ENCODE data around the gene TWIST2.

DNA sequence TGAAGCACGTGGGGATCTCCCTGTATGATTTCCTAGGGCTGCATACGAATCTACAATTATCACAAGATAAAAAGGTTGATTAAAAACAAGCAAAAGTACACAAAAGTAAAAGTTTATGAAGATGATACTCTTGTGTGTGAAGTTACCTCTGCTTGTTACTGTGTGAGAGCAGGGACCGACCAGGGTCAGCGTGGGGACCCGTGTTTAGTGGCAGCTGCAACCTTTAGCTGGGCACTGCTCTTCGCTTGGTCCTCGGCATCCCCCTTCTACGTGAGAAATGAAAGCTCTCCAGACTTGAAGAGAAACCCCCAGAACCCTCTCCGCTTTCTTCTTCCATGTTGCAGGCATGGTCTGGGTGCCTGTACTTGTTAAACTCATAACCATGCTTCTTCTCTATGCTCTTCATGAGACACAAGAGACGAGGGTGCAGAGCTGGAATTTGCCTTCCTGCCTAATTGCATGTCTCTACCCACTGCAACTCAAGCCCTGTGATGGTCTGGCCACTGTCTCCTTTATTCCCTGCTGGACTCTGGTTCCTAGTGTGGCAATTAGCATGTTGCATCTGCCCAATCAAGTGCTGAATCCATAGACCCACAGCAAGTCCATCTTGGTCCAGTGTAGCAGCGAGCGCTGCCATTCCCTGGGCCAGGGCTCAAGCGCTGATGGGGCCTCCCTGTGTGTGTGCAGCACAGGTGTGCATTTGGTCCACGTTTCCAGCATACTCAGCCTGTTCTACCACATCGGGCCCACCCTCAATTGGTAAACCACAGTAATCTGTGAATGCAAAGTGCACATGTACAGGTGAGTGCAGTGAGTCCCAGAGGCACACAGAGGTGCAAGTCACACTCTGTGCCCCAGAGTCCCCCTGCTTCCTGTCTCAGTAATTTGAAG is 88.5 kb downstream of the TWIST2 start:
- TF ChIP-seq, protein P1, sequence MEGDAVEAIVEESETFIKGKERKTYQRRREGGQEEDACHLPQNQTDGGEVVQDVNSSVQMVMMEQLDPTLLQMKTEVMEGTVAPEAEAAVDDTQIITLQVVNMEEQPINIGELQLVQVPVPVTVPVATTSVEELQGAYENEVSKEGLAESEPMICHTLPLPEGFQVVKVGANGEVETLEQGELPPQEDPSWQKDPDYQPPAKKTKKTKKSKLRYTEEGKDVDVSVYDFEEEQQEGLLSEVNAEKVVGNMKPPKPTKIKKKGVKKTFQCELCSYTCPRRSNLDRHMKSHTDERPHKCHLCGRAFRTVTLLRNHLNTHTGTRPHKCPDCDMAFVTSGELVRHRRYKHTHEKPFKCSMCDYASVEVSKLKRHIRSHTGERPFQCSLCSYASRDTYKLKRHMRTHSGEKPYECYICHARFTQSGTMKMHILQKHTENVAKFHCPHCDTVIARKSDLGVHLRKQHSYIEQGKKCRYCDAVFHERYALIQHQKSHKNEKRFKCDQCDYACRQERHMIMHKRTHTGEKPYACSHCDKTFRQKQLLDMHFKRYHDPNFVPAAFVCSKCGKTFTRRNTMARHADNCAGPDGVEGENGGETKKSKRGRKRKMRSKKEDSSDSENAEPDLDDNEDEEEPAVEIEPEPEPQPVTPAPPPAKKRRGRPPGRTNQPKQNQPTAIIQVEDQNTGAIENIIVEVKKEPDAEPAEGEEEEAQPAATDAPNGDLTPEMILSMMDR (conservative IDR thresholded peaks at IDR 0.05; ENCODE audit: low read length) = no peak
- no peak for TF ChIP-seq EZH2phosphoT487 (IDR thresholded peaks at IDR 0.05; ENCODE audit: borderline replicate concordance)

All from Loucy (cell line).